ENCODE data around the gene TMEM201.

DNA sequence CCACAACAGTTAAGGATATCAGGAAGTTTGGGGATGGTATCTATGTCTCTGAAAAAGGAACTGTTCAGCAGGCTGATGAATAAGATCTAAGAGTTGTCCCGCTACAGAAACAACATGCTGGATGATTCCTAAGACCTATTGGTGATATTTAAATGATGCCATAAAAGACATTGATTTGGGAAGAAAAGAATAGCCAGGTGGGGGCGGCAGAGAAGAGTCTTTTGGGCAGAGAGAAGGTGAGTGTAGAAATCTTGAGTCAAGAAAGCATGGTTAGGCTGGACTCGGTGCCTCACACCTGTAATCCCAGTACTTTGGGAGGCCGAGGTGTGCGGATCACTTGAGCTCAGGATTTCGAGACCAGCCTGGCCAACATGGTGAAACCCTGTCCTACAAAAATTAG is 11.8 kb upstream of the TMEM201 start:
- TF ChIP-seq, protein P1, sequence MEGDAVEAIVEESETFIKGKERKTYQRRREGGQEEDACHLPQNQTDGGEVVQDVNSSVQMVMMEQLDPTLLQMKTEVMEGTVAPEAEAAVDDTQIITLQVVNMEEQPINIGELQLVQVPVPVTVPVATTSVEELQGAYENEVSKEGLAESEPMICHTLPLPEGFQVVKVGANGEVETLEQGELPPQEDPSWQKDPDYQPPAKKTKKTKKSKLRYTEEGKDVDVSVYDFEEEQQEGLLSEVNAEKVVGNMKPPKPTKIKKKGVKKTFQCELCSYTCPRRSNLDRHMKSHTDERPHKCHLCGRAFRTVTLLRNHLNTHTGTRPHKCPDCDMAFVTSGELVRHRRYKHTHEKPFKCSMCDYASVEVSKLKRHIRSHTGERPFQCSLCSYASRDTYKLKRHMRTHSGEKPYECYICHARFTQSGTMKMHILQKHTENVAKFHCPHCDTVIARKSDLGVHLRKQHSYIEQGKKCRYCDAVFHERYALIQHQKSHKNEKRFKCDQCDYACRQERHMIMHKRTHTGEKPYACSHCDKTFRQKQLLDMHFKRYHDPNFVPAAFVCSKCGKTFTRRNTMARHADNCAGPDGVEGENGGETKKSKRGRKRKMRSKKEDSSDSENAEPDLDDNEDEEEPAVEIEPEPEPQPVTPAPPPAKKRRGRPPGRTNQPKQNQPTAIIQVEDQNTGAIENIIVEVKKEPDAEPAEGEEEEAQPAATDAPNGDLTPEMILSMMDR (IDR thresholded peaks at IDR 0.05) = no peak
- no peak for TF ChIP-seq RCOR1 (IDR thresholded peaks at IDR 0.05; ENCODE audit: low read depth, low read length)
- TF ChIP-seq BHLHE40 (IDR thresholded peaks at IDR 0.05; ENCODE audit: low read depth, low read length) = no peak
- no peak for TF ChIP-seq ELK1 (IDR thresholded peaks at IDR 0.05; ENCODE audit: low read depth, low read length)
- TF ChIP-seq TP53 (CRISPR knock-in tag; IDR thresholded peaks at IDR 0.05) = no peak
- TF ChIP-seq RARB (CRISPR knock-in tag; IDR thresholded peaks at IDR 0.05) = no peak
- no peak for TF ChIP-seq KDM1A (IDR thresholded peaks at IDR 0.05; ENCODE audit: low read depth)
- TF ChIP-seq USF2 (IDR thresholded peaks at IDR 0.05) = no peak
- no peak for TF ChIP-seq EP300 (IDR thresholded peaks at IDR 0.05)
- no peak for TF ChIP-seq POLR2A (IDR thresholded peaks at IDR 0.05; ENCODE audit: low read length)
- TF ChIP-seq GATA3 (IDR thresholded peaks at IDR 0.05; ENCODE audit: borderline replicate concordance) = no peak

Measured in A549 (cell line).